ENCODE measurements around the gene PGM5.

- TF ChIP-seq CTCF (IDR thresholded peaks at IDR 0.05; ENCODE audit: low read depth, low read length) (no peak), POLR2A (IDR thresholded peaks at IDR 0.05; ENCODE audit: extremely low read depth, insufficient read length) (no peak), MAX (IDR thresholded peaks at IDR 0.05; ENCODE audit: low read depth, low read length) (no peak), MYC (IDR thresholded peaks at IDR 0.05; ENCODE audit: low read depth, low read length) (no peak)
Observed at GRCh38 chr9:68458918-68459317, 102.5 kb downstream of the PGM5 start.
